Endothelial cell (in vitro differentiated cells): ENCODE measurements around the gene LMTK3. TPM values are rescaled to one million over a fixed set of nuclear protein-coding genes. Genes with fewer than 3 reads are reported as not detected.

ENCODE experiments used
- DNase-seq: peaks from one replicate; pipeline ENCODE4 v3.0.0; 2021; ENCODE audit warnings: low spot score
- H3K27ac Mint-ChIP-seq: one replicate; pipeline ENCODE4 v1.8.0; 2021; ENCODE audit warnings: mixed read lengths, inconsistent platforms; ENCODE audit not compliant: unreplicated experiment
- H3K27me3 Mint-ChIP-seq: one replicate; pipeline ENCODE4 v1.8.0; 2021; ENCODE audit warnings: mild to moderate bottlenecking, moderate library complexity, mixed read lengths, inconsistent platforms; ENCODE audit not compliant: unreplicated experiment
- H3K36me3 Mint-ChIP-seq: one replicate; pipeline ENCODE4 v1.8.0; 2021; ENCODE audit warnings: mild to moderate bottlenecking, low read depth, mixed read lengths, inconsistent platforms; ENCODE audit not compliant: unreplicated experiment
- H3K4me1 Mint-ChIP-seq: one replicate; pipeline ENCODE4 v1.8.0; 2021; ENCODE audit warnings: mild to moderate bottlenecking, mixed read lengths, inconsistent platforms; ENCODE audit not compliant: unreplicated experiment
- H3K4me3 Mint-ChIP-seq: one replicate; pipeline ENCODE4 v1.8.0; 2021; ENCODE audit warnings: mild to moderate bottlenecking, mixed read lengths, inconsistent platforms; ENCODE audit not compliant: unreplicated experiment
- H3K9me3 Mint-ChIP-seq: one replicate; pipeline ENCODE4 v1.8.0; 2021; ENCODE audit warnings: mixed read lengths, inconsistent platforms; ENCODE audit not compliant: unreplicated experiment
- CTCF ChIP-seq: fragments of 200-600 bp; sonication (generic); IDR thresholded peaks from one replicate; pipeline ENCODE4 v1.5.0; 2021; ENCODE audit warnings: antibody characterized with exemption; ENCODE audit not compliant: unreplicated experiment
- total RNA-seq: library from RNA; stranded (reverse); fragmentation: NEBNext Ultra II Directional; extraction: Animal tissue kit (Norgen Biotek cat#: 25700); gene quantifications from one replicate; pipeline ENCODE4 v1.2.1, GENCODE V29; 2021; ENCODE audit not compliant: unreplicated experiment

LMTK3 gene
- total RNA-seq, 1 donor from 2014 or later: 3.0 TPM

- Mint-ChIP-seq H3K27me3 (no peaks in the 10 kb centered on the region), H3K27ac (no peak overlapping the region), H3K4me3 (no peak overlapping the region), H3K9me3 (no peaks in the 10 kb centered on the region), H3K36me3 (no peaks in the 10 kb centered on the region), H3K4me1 (no peaks in the 10 kb centered on the region)
- TF ChIP-seq CTCF: no peak
- no peak for DNase-seq
Observed at GRCh38 chr19:48518207-48518606, 6.6 kb upstream of the LMTK3 start.

- H3K27ac Mint-ChIP-seq: no peak overlapping the region
- no peaks in the 10 kb centered on the region for H3K27me3 Mint-ChIP-seq
- H3K9me3 Mint-ChIP-seq: no peaks in the 10 kb centered on the region
- no peak for DNase-seq
- no peaks in the 10 kb centered on the region for H3K4me1 Mint-ChIP-seq
- H3K36me3 Mint-ChIP-seq: no peaks in the 10 kb centered on the region
- H3K4me3 Mint-ChIP-seq: no peak overlapping the region
- TF ChIP-seq CTCF: no peak
Observed at GRCh38 chr19:48516536-48516935, 4.9 kb upstream of the LMTK3 start.

GRCh38 chr19:48514123-48514458 is 2.5 kb upstream of the LMTK3 start:
- Mint-ChIP-seq H3K4me1 (peaks cover 2% of the 10 kb centered on the region), H3K36me3 (no peaks in the 10 kb centered on the region), H3K9me3 (no peaks in the 10 kb centered on the region), H3K27ac (no peak overlapping the region), H3K4me3 (no peak overlapping the region), H3K27me3 (peaks cover 11% of the 10 kb centered on the region)
- DNase-seq: no peak
- no peak for TF ChIP-seq CTCF

GRCh38 chr19:48513289-48514122 is 1.9 kb upstream of the LMTK3 start:
- Mint-ChIP-seq H3K4me3 (no peak overlapping the region), H3K27ac (no peak overlapping the region), H3K36me3 (no peaks in the 10 kb centered on the region), H3K9me3 (no peaks in the 10 kb centered on the region), H3K27me3 (peaks cover 11% of the 10 kb centered on the region), H3K4me1 (peaks cover 2% of the 10 kb centered on the region)
- TF ChIP-seq CTCF: no peak
- DNase-seq: peak; percentile 67

GRCh38 chr19:48512504-48513288 is 1.1 kb upstream of the LMTK3 start:
- DNase-seq: no peak
- Mint-ChIP-seq H3K27ac (no peak overlapping the region), H3K36me3 (no peaks in the 10 kb centered on the region), H3K27me3 (peaks cover 14% of the 10 kb centered on the region), H3K4me1 (peaks cover 2% of the 10 kb centered on the region), H3K9me3 (no peaks in the 10 kb centered on the region), H3K4me3 (no peak overlapping the region)
- no peak for TF ChIP-seq CTCF
